Cardiac fibroblast (primary cell): ENCODE measurements around the gene ADCK2.
A peak's percentile ranks its signal among the peaks of the same experiment; 100 is the strongest.
"Not testable (repeated sequence)": the region's sequence is repeated elsewhere in the genome, so short reads cannot be mapped to it uniquely, and the experiment has no call there.

ENCODE experiments used
- DNase-seq, 2 donors: peaks; one replicate each; pipeline versions ENCODE4 v3.0.0 to v3.0.0-alpha.2; 2010; ENCODE audit warnings: low read depth in 2 of 2
- H3K4me3 ChIP-seq, 2 donors: replicated peaks in 1 of 2; 1 replicate in 1 of 2; 2 replicates in 1 of 2; pipeline ENCODE4 v1.5.1; 2011; ENCODE audit warnings: low read depth in 2 of 2, low read length in 2 of 2, mild to moderate bottlenecking in 2 of 2, moderate library complexity in 1 of 2
- CTCF ChIP-seq: IDR thresholded peaks from one replicate; pipeline ENCODE4 v1.5.1; 2011; ENCODE audit warnings: low read depth, mild to moderate bottlenecking, low read length, inconsistent platforms

The ADCK2 gene

GRCh38 chr7:140674356-140674800, 1.6 kb downstream of the ADCK2 start:
- no peak for TF ChIP-seq CTCF
- no peak overlapping the region for H3K4me3 ChIP-seq

GRCh38 chr7:140674899-140675701, 2.4 kb downstream of the ADCK2 start:
- DNase-seq: peak; percentile 72 to 73
- H3K4me3 ChIP-seq: no peak overlapping the region
- peak; percentile 58 for TF ChIP-seq CTCF

More at GRCh38 chr7:140674356-140674800, 1.6 kb downstream of the ADCK2 start:
- no peak for DNase-seq

DNA sequence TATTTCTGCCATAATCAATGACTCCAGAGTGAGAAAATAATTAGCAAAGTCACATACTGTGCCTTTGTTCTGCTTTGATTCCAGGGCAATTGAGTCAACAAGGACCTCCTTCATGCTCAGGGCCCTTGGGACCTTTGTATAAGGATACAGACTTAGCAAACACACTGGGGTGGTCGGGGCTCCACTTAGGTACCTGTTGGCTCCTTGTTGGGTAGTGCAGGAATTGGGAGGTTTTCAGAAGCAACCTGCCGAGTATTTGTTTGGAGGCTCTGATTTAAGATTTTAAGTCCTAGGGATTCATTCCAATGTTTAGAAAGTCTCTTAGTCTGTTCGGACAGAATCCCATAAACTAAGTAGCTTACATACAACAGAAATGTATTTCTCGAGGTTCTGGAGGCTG, 3.0 kb downstream of the ADCK2 start:
- H3K4me3 ChIP-seq: no peak overlapping the region
- no peak for TF ChIP-seq CTCF
- no peak for DNase-seq

DNA sequence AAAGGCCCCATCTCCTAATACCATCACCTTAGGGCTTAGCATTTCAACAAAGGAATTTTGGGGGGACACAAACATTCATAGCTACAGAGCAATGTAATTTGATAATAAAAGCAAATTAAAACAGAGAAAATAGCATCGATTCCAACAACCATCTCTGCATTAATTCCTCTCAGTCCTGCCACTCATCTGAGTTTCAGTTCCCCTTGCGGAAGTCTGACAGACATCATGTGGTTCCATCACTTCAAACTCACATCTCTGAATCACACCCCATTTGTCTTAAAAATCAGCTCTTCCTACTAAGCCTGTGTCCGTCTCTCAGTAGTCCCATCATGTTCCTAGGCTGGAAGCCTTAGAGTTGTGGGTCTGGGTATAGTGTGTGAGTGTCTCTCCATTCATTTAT, 3.6 kb downstream of the ADCK2 start:
- no peak for DNase-seq
- no peak overlapping the region for H3K4me3 ChIP-seq
- TF ChIP-seq CTCF: no peak

GRCh38 chr7:140676956-140677355, 4.2 kb downstream of the ADCK2 start:
- not testable (repeated sequence) for DNase-seq, H3K4me3 ChIP-seq

DNA sequence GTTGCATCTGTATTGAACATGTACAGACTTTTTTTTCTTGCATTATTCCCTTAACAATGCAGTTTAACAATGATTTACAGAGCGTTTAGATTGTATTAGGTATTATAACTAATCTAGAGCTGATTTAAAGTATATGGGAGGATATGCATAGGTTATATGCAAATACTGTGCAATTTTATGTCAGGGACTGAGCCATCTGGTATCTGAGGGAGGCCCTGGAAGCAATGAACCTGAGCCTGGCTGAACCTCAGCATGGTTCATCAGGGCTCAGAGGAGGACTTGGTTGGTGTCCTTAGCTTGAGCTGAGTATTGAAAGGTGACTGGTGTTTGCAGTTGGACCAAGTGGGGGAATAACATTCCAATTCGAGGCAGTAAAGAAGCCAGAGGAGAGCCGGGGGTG, 4.8 kb downstream of the ADCK2 start:
- no peak for DNase-seq
- TF ChIP-seq CTCF: no peak
- no peak overlapping the region for H3K4me3 ChIP-seq

GRCh38 chr7:140678081-140678815, 5.5 kb downstream of the ADCK2 start:
- no peak for DNase-seq
- TF ChIP-seq CTCF: no peak
- H3K4me3 ChIP-seq: no peak overlapping the region
